Middle frontal gyrus (tissue), 1 donor: Measurements from ENCODE around the gene GLT8D2.

Source experiments
- DNase-seq: peaks from one replicate; pipeline ENCODE4 v3.0.0-alpha.2; 2015; ENCODE audit warnings: low spot score; ENCODE audit errors: extremely low spot score

The GLT8D2 gene

GRCh38 chr12:104000807-104001434 is 49.1 kb downstream of the GLT8D2 start:
- DNase-seq: no peak

DNA sequence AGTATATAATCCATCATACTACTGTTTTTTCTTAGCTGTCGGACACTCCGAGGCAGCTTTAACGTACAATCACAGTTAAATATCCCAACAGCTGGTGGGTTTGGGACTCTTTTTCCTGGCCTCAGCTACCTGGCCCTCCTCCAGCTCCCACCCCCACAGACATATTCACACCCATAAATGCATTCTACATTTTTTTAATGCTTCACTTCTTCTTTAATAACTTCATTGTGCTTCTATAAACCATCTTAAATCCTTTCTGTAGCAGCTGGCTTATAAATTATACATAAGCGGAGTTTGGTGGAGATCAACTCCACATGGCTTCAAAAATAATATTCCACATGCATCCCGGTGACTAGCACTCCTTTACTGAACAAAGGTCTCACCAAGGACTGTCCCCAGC is 51.0 kb downstream of the GLT8D2 start:
- DNase-seq: no peak

GRCh38 chr12:103997286-103997900 is 52.6 kb downstream of the GLT8D2 start:
- no peak for DNase-seq

- DNase-seq: no peak
Observed at GRCh38 chr12:103996595-103996994, 53.4 kb downstream of the GLT8D2 start.

- DNase-seq: no peak
Observed at GRCh38 chr12:103994235-103994634, 55.8 kb downstream of the GLT8D2 start.

DNA sequence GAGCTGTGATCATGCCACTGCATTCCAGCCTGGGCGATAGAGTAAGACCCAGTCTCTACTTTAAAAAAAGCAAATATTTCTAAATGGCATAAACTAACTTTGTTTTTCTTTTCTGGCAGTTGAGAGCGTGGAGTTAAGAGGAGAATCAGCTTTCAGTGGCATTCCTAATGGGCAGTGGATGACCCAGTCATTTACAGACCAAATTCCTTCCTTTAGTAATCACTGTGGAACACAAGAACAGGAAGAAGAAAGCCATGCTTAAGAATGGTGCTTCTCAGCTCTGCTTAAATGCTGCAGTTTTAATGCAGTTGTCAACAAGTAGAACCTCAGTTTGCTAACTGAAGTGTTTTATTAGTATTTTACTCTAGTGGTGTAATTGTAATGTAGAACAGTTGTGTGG is 63.2 kb downstream of the GLT8D2 start:
- no peak for DNase-seq

GRCh38 chr12:103978384-103978982 is 71.5 kb downstream of the GLT8D2 start:
- no peak for DNase-seq

GRCh38 chr12:103975368-103975767 is 74.6 kb downstream of the GLT8D2 start:
- DNase-seq: no peak

- no peak for DNase-seq
Observed at GRCh38 chr12:103973909-103974308, 76.1 kb downstream of the GLT8D2 start.

DNA sequence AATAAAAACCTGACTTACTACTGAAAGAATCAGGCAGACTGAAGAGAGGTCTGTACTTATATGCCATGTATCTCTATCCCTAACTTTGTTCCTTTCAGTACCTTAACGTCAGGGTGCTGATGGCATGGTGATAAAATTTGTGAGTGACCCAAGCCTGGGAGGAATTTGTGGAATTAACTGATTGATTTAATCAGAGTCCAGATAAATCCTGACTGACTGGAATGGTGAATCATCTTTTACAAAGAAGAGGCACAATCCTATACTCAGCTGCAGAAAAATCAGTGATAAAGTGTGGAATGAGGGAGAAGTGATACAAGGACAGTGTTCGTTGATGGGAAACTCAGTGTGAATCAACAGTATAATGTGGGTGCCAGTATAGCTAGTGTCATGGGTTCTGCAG is 80.6 kb downstream of the GLT8D2 start:
- no peak for DNase-seq

DNA sequence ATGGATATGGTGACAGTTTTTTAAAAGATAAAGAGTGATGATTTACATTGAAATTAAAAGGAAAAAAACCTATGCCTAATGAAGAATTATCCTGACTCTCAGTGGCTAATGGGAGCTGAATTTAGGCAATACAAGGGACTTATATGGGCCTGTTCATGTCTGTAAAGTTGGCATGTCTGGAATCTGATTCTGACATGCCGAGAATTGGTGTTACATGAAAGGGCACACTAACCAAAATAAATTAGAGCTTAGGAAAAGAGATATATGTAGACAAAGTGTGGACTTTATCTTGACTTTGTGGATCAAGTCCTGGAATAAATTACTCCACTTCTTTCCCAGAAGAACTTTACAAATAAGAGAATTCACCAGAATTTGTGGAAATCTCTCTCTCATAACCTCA is 83.3 kb downstream of the GLT8D2 start:
- no peak for DNase-seq

- DNase-seq: peak; percentile 97
Observed at GRCh38 chr12:103965590-103966504, 84.1 kb downstream of the GLT8D2 start, which contains the start of gene TDG. Gene TDG (plus strand): TSS chr12:103965872. CDS start chr12:103966038, 166 bp downstream.

DNA sequence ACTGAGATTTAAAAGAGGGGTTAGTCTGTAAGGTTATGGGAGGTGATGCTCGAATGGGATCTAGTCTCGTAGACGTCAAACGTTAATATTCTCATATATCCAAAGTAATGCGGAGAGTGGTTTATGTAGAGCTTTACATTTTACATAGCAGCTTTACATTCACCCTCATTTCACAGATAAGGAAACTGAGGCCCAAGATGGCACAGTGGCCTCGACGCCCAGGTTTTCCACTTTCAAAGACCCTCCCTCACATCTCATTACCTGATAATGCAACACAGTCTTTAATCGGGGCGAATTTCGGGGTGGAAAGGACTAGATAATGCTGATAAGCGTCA is 84.8 kb downstream of the GLT8D2 start:
- no peak for DNase-seq

DNA sequence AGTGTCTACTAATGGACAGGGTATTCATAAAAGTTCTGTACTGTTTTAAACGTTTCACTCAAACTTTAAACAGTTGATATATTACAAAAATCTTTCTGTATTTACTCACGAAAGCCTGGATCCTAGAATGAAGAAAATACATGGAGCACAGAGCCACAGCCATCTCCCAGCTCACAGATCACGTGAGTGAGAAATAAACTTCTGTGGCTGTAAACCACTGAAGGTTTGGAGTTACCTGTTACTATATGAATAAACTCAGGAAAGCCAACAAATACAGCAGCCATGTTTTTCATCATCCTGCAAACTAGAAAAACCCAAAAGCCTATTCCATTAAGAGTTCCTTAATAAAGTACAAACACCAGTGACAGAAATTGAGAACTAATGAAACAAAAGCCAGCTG is 85.2 kb downstream of the GLT8D2 start:
- no peak for DNase-seq

DNA sequence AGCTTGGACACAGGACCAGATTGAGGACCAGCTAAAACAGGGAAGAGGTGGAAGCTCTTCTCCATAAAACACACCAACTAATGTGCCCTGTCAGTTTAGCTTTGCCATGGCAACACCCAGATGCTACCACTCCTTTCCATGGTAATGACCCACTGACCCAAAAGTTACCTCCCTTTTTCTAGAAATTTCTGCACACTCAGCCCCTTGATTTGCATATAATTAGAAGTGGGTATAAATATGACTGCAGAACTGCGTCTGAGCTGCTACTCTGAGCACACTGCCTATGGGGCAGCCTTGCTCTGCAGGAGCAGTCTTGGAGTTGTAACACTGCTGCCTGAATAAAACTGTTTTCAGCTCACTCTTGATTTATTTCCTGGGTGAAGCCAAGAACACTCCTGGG is 87.5 kb downstream of the GLT8D2 start:
- no peak for DNase-seq

- no peak for DNase-seq
Observed at GRCh38 chr12:103960616-103961227, 89.3 kb downstream of the GLT8D2 start.

DNA sequence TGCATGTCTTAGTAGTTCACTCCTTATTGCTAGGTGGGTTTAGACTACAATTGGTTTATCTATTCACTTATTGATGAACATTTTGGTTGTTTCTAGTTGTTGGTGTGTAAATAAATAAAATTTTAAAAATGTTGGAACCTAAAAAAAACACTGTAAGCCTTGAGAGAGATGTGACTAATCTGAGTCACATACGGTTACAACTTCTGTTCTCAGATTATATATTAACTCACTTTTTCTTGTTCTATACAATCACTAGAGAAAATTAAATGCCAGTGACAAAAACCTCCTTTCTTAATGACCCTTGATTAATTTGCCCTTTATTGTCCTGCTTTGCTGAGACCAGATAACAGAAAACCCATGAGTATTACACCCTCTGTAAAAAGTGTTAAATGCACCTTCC is 91.4 kb downstream of the GLT8D2 start:
- no peak for DNase-seq

DNA sequence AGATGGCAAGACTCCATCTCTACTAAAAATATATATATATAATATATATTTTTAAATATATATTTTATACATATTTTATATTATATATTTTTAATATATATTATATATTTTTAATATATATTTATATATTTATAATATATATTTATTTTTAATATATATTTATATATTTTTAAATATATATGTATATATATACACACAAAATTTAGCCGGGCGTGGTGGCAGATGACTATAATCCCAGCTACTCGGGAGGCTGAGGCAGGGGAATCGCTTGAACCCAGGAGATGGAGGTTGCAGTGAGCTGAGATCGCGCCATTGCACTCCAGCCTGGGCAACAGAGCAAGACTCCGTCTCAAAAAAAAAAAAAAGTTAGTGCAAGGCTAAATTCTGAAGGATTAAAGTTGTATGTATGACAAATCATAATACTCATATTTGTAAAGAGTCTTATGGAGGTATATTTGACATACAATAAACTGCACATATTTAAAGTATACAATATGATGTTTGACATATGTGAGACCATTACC is 92.1 kb downstream of the GLT8D2 start:
- no peak for DNase-seq

- DNase-seq: no peak
Observed at GRCh38 chr12:103956509-103957027, 93.4 kb downstream of the GLT8D2 start.

GRCh38 chr12:103955811-103956508 is 94.0 kb downstream of the GLT8D2 start:
- no peak for DNase-seq
